SK-N-SH (cell line): ENCODE measurements around the gene ZNF213. TPM values are rescaled to one million over a fixed set of nuclear protein-coding genes. Genes with fewer than 3 reads are reported as not detected.

Experiments used
- CTCF ChIA-PET: fragments of 300-600, 350-600 bp; formaldehyde crosslinking; extraction: SDS; loops from one replicate; lab custom pipeline; 2021; lab: Yijun Ruan, JAX
- POLR2A ChIA-PET: fragments of 350-600 bp; sonication (Branson Sonifier 250); formaldehyde crosslinking; extraction: SDS; loops from one replicate; lab custom pipeline; 2020; ENCODE audit warnings: antibody characterized with exemption, inconsistent platforms; lab: Yijun Ruan, JAX
- DNase-seq: peaks from one replicate; pipeline ENCODE4 v3.0.0; 2012
- H2AFZ ChIP-seq: fragments of 200-600 bp; sonication (generic); 2 replicates; pipeline ENCODE4 v1.8.1; 2016; ENCODE audit warnings: antibody characterized with exemption, mild to moderate bottlenecking, low read depth
- H3F3A ChIP-seq: fragments of 200-600 bp; sonication (generic); replicated peaks from 2 replicates; pipeline ENCODE3; 2016; ENCODE audit warnings: antibody characterized with exemption, mild to moderate bottlenecking; ENCODE audit not compliant: insufficient read depth
- H3K27ac ChIP-seq, 2 experiments: fragments of 200-500 bp in 1 of 2; fragments of 200-600 bp in 1 of 2; sonication (Bioruptor generic) in 1 of 2; sonication (generic), shearing (Covaris generic) in 1 of 2; 2 replicates each; pipeline versions ENCODE4 v1.5.1 to v1.6.1; 2014 to 2016; ENCODE audit warnings: low read depth in 2 of 2, inconsistent platforms in 1 of 2, low read length in 1 of 2, mild to moderate bottlenecking in 1 of 2, mixed read lengths in 1 of 2
- H3K27me3 ChIP-seq: fragments of 200-600 bp; sonication (generic), shearing (Covaris generic); 2 replicates; pipeline ENCODE4 v1.6.1; 2016; ENCODE audit warnings: mixed run types; ENCODE audit not compliant: insufficient read depth
- H3K36me3 ChIP-seq, 2 experiments: fragments of 200-500 bp in 1 of 2; fragments of 200-600 bp in 1 of 2; sonication (Bioruptor generic) in 1 of 2; sonication (generic) in 1 of 2; replicated peaks in 1 of 2; 2 replicates each; pipeline versions ENCODE3 to v1.5.1; 2014 to 2016; ENCODE audit warnings: low read length in 1 of 2, mild to moderate bottlenecking in 1 of 2; ENCODE audit not compliant: insufficient read depth in 2 of 2, control insufficient read depth in 1 of 2
- H3K4me1 ChIP-seq, 2 experiments: fragments of 200-500 bp in 1 of 2; fragments of 200-600 bp in 1 of 2; sonication (Bioruptor generic) in 1 of 2; sonication (generic), shearing (Covaris generic) in 1 of 2; 2 replicates each; pipeline versions ENCODE4 v1.5.1 to v1.6.1; 2014 to 2016; ENCODE audit warnings: low read depth in 1 of 2, low read length in 1 of 2, mixed run types in 1 of 2; ENCODE audit not compliant: insufficient read depth in 2 of 2, control insufficient read depth in 1 of 2
- H3K4me2 ChIP-seq: fragments of 200-600 bp; sonication (generic), shearing (Covaris generic); 2 replicates; pipeline ENCODE4 v1.6.1; 2017; ENCODE audit warnings: mixed run types
- H3K4me3 ChIP-seq, 2 experiments: fragments of 200-500 bp in 1 of 2; fragments of 200-600 bp in 1 of 2; sonication (Bioruptor generic) in 1 of 2; sonication (generic), shearing (Covaris generic) in 1 of 2; 2 replicates each; pipeline versions ENCODE4 v1.5.1 to v1.8.1; 2014 to 2016; ENCODE audit warnings: low read depth in 2 of 2, inconsistent platforms in 1 of 2, low read length in 1 of 2, mild to moderate bottlenecking in 1 of 2, mixed read lengths in 1 of 2, moderate library complexity in 1 of 2
- H3K79me2 ChIP-seq: fragments of 200-600 bp; sonication (generic); 2 replicates; pipeline ENCODE4 v1.8.1; 2017; ENCODE audit warnings: mild to moderate bottlenecking; ENCODE audit not compliant: insufficient read depth
- H3K9ac ChIP-seq: fragments of 200-600 bp; sonication (generic); 2 replicates; pipeline ENCODE4 v1.6.1; 2017; ENCODE audit warnings: mixed run types
- H3K9me2 ChIP-seq: fragments of 200-600 bp; sonication (generic); 2 replicates; pipeline ENCODE4 v1.6.1; 2017; ENCODE audit warnings: mixed run types
- H3K9me3 ChIP-seq: fragments of 200-600 bp; sonication (generic); 2 replicates; pipeline ENCODE4 v1.6.1; 2017; ENCODE audit warnings: mixed run types, mild to moderate bottlenecking, moderate library complexity
- H4K20me1 ChIP-seq: fragments of 200-600 bp; sonication (generic); 2 replicates; pipeline ENCODE4 v1.6.1; 2017; ENCODE audit warnings: mild to moderate bottlenecking, mixed run types; ENCODE audit not compliant: insufficient read depth
- CHD2 ChIP-seq: fragments of 150-350 bp; IDR thresholded peaks from 2 replicates; pipeline ENCODE4 v1.6.1; 2018; ENCODE audit warnings: low read length; ENCODE audit not compliant: partially characterized antibody
- ELF1 ChIP-seq: IDR thresholded peaks from 2 replicates; pipeline ENCODE4 v1.4.0; 2012
- EP300 ChIP-seq, 2 experiments: IDR thresholded peaks; 2 replicates each; pipeline versions ENCODE4 v1.4.0 to v1.6.1; 2012; ENCODE audit warnings: borderline replicate concordance in 1 of 2, low read depth in 1 of 2, low read length in 1 of 2
- FOSL2 ChIP-seq: IDR thresholded peaks from 2 replicates; pipeline ENCODE4 v1.4.0; 2012; ENCODE audit warnings: low read depth, mild to moderate bottlenecking, moderate library complexity, borderline replicate concordance
- GABPA ChIP-seq: IDR thresholded peaks from 2 replicates; pipeline ENCODE4 v1.4.0; 2012; ENCODE audit warnings: low read depth, mild to moderate bottlenecking
- JUND ChIP-seq: IDR thresholded peaks from 2 replicates; pipeline ENCODE4 v1.4.0; 2012
- MEF2A ChIP-seq: IDR thresholded peaks from 2 replicates; pipeline ENCODE4 v1.4.0; 2012; ENCODE audit warnings: low read depth, borderline replicate concordance
- MXI1 ChIP-seq: IDR thresholded peaks from 2 replicates; pipeline ENCODE4 v1.6.1; 2012; ENCODE audit warnings: mild to moderate bottlenecking, low read depth, low read length, improper control_type of control experiment
- NFIC ChIP-seq: IDR thresholded peaks from 2 replicates; pipeline ENCODE4 v1.4.0; 2012; ENCODE audit warnings: borderline replicate concordance
- NRF1 ChIP-seq: IDR thresholded peaks from 2 replicates; pipeline ENCODE4 v1.6.1; 2012; ENCODE audit warnings: low read depth, mild to moderate bottlenecking, low read length
- RAD21 ChIP-seq: IDR thresholded peaks from 2 replicates; pipeline ENCODE4 v1.6.1; 2012; ENCODE audit warnings: mild to moderate bottlenecking, low read length
- RCOR1 ChIP-seq: fragments of 150-350 bp; IDR thresholded peaks from 2 replicates; pipeline ENCODE4 v1.6.1; 2017; ENCODE audit warnings: antibody characterized with exemption, low read length
- RFX5 ChIP-seq: IDR thresholded peaks from 2 replicates; pipeline ENCODE4 v1.6.1; 2012; ENCODE audit warnings: mild to moderate bottlenecking, improper control_type of control experiment, low read length
- RXRA ChIP-seq: IDR thresholded peaks from 2 replicates; pipeline ENCODE4 v1.4.0; 2012; ENCODE audit warnings: low read depth, mild to moderate bottlenecking, borderline replicate concordance
- SIN3A ChIP-seq: IDR thresholded peaks from 2 replicates; pipeline ENCODE4 v1.6.1; 2012; ENCODE audit warnings: low read depth, mild to moderate bottlenecking, low read length, moderate library complexity, borderline replicate concordance
- TAF1 ChIP-seq: IDR thresholded peaks from 2 replicates; pipeline ENCODE4 v1.6.1; 2012; ENCODE audit warnings: low read depth, mild to moderate bottlenecking, low read length, moderate library complexity, borderline replicate concordance
- TCF12 ChIP-seq: IDR thresholded peaks from 2 replicates; pipeline ENCODE4 v1.4.0; 2012
- TEAD4 ChIP-seq: IDR thresholded peaks from 2 replicates; pipeline ENCODE4 v1.4.0; 2012; ENCODE audit warnings: mild to moderate bottlenecking, borderline replicate concordance; ENCODE audit not compliant: insufficient read depth
- YY1 ChIP-seq: IDR thresholded peaks from 2 replicates; pipeline ENCODE4 v1.4.0; 2012; ENCODE audit warnings: low read depth, mild to moderate bottlenecking
- WGBS: methylation state at CpG from one replicate; pipeline ENCODE4 v1.1.6; 2017; ENCODE audit warnings: low lambda C conversion rate; 5-methylcytosine and 5-hydroxymethylcytosine counted together
- polyA plus RNA-seq, 3 experiments: library from polyadenylated mRNA; depleted of rRNA; stranded (reverse); fragments of >200 nt; gene quantifications; 2 replicates each; pipeline ENCODE4 v1.2.3, GENCODE V29; 2012
- TF ChIP-seq, protein P1 (sequence below): IDR thresholded peaks from 2 replicates; pipeline ENCODE4 v1.4.0; 2012; ENCODE audit warnings: low read depth, borderline replicate concordance
- TF ChIP-seq, protein P2 (sequence below): fragments of 150-350 bp; IDR thresholded peaks from 2 replicates; pipeline ENCODE4 v1.6.1; 2017; ENCODE audit warnings: antibody characterized with exemption, low read length, low read depth, borderline replicate concordance
- TF ChIP-seq, protein P3 (sequence below): fragments of 150-350 bp; IDR thresholded peaks from 2 replicates; pipeline ENCODE4 v1.6.1; 2016; ENCODE audit warnings: mild to moderate bottlenecking, low read depth, low read length
- TF ChIP-seq, protein P4 (sequence below): IDR thresholded peaks from 2 replicates; pipeline ENCODE4 v1.4.0; 2012; ENCODE audit warnings: low read depth
- TF ChIP-seq, protein P5 (sequence below): IDR thresholded peaks from 2 replicates; pipeline ENCODE4 v1.6.1; 2012; ENCODE audit warnings: mild to moderate bottlenecking, low read depth, low read length, moderate library complexity

The ZNF213 gene
- polyA plus RNA-seq, 1 of the 3 experiments (the other 2 are of a cell fraction), result 1.1 TPM

DNA sequence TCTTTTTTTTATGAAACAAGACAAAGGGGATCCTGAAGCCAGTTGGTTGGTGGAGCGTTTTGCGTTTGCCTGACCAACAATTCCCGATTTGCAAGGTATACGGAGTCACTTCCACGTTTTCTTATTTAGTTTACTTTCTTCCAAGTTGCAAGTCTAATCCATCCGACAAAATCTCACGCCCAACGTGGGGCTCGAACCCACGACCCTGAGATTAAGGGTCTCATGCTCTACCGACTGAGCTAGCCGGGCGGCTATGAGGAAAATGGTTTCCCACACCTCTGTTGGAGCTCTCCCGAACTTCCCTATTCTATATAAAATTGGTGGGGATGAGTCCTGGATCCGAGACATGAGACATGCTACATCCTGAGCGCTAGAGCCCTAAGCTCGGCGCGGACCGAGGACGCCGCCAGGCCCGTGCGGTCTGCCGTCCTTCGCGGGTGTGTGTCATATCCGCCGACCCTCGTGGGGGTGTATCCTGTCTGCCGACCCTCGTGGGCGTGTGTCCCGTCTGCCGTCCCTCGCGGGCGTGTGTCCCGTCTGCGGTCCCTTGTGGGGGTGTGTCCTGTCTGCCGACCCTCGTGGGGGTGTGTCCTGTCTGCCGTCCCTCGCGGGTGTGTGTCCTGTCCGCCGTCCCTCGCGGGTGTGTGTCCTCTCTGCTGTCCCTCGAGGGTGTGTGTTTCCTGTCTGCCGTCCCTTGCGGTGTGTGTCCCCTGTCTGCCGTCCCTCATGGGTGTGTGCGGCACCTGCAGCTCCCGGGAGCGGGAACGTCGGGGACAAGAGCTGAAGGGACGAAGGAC lies 22.6 kb downstream of the ZNF213 start:
- peak overlapping the region; percentile 79 for H3K4me2 ChIP-seq
- H3K4me3 ChIP-seq, result peak overlapping the region; percentile 73 to 76
- H3K79me2 ChIP-seq, result no peaks in the 10 kb centered on the region
- peaks cover 47% of the 10 kb centered on the region for H3F3A ChIP-seq
- H3K27ac ChIP-seq, result peak overlapping the region in 1 of 2 experiments; percentile 49; a peak in 2 of 4 replicates
- H3K9me2 ChIP-seq, result no peaks in the 10 kb centered on the region
- no peaks in the 10 kb centered on the region; the same call in 1 of the 2 replicates for H4K20me1 ChIP-seq
- peak overlapping the region; percentile 67 for H3K9ac ChIP-seq
- ChIA-PET POLR2A (interaction anchor here (1.0 kb wide), 1 partner anchor 23 kb away, joined by 4 read pairs; the partner anchor contains the start of gene ZNF213), CTCF (interaction anchor here (0.8 to 2.1 kb wide), 11 partner anchors 9 to 126 kb away, joined by 3 to 9 read pairs (median 4); partner anchors contain the start of gene ZNF213)
- H3K36me3 ChIP-seq, result no peaks in the 10 kb centered on the region
- H3K4me1 ChIP-seq, result peaks cover 0 to 7% of the 10 kb centered on the region in 2 experiments; a peak in 1 of 4 replicates
- peak overlapping the region; percentile 89; the same call in 1 of the 2 replicates for H2AFZ ChIP-seq
- WGBS, result 2% methylated on average over 33 of the region's 59 CpGs
- TF ChIP-seq SIN3A (no peak), NRF1 (no peak), MXI1 (no peak), NFIC (no peak), FOSL2 (peak; percentile 63; the same call in 1 of the 2 replicates), ELF1 (no peak), TCF12 (peak; percentile 12; the same call in 1 of the 2 replicates), YY1 (peak; percentile 44; the same call in 1 of the 2 replicates), RXRA (peak; percentile 68; the same call in 1 of the 2 replicates), EP300 (IDR thresholded peaks at IDR 0.05; ENCODE audit: borderline replicate concordance in 1 of 2, low read depth in 1 of 2, low read length in 1 of 2) (no peak; a peak in 1 of 4 replicates), RCOR1 (peak; percentile 73), JUND (no peak), GABPA (no peak), RAD21 (no peak), CHD2 (peak; percentile 12), TEAD4 (peak; percentile 88; the same call in 1 of the 2 replicates), MEF2A (no peak), TAF1 (peak; percentile 51; the same call in 1 of the 2 replicates), RFX5 (no peak)
- TF ChIP-seq, protein P1, sequence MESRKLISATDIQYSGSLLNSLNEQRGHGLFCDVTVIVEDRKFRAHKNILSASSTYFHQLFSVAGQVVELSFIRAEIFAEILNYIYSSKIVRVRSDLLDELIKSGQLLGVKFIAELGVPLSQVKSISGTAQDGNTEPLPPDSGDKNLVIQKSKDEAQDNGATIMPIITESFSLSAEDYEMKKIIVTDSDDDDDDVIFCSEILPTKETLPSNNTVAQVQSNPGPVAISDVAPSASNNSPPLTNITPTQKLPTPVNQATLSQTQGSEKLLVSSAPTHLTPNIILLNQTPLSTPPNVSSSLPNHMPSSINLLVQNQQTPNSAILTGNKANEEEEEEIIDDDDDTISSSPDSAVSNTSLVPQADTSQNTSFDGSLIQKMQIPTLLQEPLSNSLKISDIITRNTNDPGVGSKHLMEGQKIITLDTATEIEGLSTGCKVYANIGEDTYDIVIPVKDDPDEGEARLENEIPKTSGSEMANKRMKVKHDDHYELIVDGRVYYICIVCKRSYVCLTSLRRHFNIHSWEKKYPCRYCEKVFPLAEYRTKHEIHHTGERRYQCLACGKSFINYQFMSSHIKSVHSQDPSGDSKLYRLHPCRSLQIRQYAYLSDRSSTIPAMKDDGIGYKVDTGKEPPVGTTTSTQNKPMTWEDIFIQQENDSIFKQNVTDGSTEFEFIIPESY, result 0 out of 2 replicates have a peak, but pooled peaks have one; percentile 15
- TF ChIP-seq, protein P2, sequence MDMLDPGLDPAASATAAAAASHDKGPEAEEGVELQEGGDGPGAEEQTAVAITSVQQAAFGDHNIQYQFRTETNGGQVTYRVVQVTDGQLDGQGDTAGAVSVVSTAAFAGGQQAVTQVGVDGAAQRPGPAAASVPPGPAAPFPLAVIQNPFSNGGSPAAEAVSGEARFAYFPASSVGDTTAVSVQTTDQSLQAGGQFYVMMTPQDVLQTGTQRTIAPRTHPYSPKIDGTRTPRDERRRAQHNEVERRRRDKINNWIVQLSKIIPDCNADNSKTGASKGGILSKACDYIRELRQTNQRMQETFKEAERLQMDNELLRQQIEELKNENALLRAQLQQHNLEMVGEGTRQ, result no peak
- TF ChIP-seq, protein P3, sequence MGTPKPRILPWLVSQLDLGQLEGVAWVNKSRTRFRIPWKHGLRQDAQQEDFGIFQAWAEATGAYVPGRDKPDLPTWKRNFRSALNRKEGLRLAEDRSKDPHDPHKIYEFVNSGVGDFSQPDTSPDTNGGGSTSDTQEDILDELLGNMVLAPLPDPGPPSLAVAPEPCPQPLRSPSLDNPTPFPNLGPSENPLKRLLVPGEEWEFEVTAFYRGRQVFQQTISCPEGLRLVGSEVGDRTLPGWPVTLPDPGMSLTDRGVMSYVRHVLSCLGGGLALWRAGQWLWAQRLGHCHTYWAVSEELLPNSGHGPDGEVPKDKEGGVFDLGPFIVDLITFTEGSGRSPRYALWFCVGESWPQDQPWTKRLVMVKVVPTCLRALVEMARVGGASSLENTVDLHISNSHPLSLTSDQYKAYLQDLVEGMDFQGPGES, result no peak
- TF ChIP-seq, protein P4, sequence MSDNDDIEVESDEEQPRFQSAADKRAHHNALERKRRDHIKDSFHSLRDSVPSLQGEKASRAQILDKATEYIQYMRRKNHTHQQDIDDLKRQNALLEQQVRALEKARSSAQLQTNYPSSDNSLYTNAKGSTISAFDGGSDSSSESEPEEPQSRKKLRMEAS, result peak; percentile 34; the same call in 1 of the 2 replicates
- TF ChIP-seq, protein P5, sequence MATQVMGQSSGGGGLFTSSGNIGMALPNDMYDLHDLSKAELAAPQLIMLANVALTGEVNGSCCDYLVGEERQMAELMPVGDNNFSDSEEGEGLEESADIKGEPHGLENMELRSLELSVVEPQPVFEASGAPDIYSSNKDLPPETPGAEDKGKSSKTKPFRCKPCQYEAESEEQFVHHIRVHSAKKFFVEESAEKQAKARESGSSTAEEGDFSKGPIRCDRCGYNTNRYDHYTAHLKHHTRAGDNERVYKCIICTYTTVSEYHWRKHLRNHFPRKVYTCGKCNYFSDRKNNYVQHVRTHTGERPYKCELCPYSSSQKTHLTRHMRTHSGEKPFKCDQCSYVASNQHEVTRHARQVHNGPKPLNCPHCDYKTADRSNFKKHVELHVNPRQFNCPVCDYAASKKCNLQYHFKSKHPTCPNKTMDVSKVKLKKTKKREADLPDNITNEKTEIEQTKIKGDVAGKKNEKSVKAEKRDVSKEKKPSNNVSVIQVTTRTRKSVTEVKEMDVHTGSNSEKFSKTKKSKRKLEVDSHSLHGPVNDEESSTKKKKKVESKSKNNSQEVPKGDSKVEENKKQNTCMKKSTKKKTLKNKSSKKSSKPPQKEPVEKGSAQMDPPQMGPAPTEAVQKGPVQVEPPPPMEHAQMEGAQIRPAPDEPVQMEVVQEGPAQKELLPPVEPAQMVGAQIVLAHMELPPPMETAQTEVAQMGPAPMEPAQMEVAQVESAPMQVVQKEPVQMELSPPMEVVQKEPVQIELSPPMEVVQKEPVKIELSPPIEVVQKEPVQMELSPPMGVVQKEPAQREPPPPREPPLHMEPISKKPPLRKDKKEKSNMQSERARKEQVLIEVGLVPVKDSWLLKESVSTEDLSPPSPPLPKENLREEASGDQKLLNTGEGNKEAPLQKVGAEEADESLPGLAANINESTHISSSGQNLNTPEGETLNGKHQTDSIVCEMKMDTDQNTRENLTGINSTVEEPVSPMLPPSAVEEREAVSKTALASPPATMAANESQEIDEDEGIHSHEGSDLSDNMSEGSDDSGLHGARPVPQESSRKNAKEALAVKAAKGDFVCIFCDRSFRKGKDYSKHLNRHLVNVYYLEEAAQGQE, result peak; percentile 53
- DNase-seq, result peak; percentile 76
- H3K27me3 ChIP-seq, result no peaks in the 10 kb centered on the region
- H3K9me3 ChIP-seq, result no peaks in the 10 kb centered on the region
